Stimulated activated CD8-positive, alpha-beta memory T cell treated with anti-CD3 and anti-CD28 coated beads, Interleukin-4, amount 100 ng/mL, for 1 hour (primary cell): ENCODE data around the gene GSK3B.
A peak's percentile ranks its signal among the peaks of the same experiment; 100 is the strongest.

Source experiments
- DNase-seq, 2 donors: peaks; one replicate each; pipeline ENCODE4 v3.0.0-alpha.2; 2020; ENCODE audit warnings: low read depth in 2 of 2, low spot score in 1 of 2

Gene GSK3B

DNA sequence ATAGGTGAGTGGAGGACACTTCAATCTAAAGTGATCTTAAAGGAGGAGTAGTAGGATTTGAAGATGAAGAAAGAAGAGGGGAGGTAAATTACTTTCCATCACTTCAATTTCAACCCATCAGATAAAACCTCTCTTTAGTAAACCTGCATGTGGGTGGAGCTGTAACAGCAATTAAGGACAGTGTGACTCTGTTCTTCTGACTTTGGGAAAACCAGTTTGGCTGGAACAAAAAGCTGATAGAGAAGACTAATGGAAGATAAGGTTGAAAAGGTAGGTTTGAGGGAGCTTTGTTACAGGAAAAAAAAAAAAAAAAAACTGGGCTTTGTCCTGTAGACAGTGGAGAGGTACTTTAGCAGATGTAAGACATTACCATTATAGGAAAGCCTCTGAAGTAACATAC is 4.5 kb upstream of the GSK3B start:
- no peak for DNase-seq

DNA sequence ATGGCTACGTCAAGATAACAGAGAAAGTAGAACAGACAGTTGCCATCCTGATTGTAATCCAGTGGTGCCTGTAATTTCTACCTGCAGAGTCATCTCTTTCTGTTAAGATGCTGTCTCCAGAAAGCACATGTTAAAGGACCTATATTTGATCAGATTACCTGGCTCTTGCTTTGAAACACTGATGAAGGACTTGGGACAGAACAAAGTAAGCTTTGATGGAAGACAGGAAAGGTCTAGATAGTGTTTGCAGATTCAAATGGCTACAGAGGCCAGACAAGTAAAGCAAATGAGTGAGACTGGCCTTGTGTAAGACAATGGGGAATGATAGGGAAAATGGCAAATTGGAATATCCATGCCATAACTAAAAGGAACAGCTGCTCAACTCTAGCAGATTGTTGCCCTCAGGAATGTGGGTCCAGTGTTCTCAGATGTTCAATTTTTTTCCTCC is 1.8 kb upstream of the GSK3B start:
- no peak for DNase-seq

DNA sequence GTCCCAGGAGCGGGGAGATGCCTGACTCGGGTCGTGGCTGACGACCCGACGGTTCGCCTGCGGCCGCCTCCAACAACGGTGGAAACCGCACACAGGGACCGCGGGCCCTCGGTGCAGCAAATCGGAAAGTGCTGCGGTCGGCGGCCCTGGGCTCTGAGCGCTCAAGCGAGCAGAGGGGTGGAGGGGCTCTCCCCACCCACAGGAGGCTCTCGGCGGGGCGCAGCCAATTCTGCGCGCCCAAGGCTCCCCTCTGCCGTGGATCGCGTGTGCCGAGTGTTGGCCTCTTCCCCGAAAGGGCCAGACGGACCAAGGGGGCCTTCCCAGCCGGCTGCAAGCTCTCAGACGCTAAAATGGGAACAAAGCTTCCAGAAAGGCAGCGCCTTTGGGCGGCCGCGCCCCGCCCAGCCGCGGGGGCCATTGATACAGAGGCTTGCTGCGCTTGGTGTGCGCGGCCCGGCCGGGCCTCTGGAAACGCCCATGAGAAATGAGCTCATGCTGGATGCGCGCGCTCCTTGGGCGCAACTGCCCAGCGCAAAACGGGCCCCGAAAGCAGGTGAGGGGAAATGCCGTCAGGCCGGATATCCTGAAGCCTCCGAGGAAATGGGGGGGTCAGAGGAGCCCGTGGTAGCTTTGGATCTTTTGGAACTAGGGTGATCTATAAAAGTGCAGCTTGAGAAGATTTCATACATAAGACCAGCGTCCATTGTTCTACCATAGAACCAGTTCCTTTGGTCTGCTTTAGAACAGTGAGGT is 1.2 kb upstream of the GSK3B start:
- DNase-seq: peak; percentile 47 to 65

DNA sequence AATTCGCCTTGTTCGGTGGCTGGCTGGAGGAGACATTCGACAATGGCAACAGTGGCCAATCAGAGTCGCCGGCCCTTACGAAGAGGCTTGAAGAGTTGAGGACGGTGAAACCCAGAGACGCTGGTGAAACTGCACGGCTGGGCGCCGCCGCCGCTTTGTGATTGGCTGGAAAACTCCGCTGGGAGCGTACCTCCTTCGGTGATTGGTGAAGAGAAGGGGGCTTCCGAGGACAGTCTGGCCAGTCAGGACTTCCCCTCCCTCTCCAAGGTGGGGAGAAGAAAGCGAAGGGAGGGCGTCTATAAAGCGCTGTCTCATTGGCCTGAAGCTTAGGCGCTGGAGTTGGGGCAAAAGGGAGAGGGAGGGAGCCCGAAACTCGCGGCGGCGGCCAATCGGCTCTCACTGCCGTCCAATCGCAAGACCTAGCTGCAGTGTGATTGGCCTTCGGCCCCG is 554 bp upstream of the GSK3B start:
- peak in 1 of 2 donors; percentile 97 for DNase-seq

DNA sequence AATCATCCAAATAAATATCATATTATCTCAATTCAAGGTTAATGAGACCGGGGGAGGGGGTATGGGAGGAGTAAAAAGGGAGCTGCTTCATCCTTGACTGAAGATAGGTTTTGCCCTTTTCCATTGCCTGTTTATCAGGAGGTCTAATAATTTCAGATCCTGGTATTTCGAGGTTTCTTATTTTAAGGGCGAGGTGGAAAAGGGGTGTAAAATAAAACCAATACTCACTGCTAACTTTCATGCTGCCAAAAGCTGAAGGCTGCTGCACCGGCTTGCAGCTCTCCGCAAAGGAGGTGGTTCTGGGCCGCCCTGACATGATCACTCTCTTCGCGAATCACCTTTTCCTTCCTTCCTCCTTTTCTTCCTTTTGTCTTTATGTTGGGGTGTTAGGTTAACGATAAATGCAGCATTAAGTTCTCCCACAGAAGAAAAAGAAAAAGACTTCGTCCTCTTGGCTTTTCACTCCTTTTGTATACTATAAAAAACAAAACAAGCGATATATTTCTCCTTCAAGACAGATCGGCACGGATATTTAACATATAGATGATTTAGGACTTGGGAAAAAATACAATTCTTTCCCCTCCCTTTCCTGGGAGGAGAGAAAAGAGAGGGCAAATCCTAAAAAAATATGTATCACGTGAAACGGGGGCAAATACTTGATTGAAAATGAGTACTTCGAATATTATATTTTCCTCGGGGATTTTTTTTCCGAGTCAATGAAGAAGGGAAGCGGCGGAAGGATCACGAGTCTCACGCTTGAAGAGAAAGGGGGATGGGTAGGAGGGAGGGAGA is 932 bp downstream of the GSK3B start:
- no peak for DNase-seq

DNA sequence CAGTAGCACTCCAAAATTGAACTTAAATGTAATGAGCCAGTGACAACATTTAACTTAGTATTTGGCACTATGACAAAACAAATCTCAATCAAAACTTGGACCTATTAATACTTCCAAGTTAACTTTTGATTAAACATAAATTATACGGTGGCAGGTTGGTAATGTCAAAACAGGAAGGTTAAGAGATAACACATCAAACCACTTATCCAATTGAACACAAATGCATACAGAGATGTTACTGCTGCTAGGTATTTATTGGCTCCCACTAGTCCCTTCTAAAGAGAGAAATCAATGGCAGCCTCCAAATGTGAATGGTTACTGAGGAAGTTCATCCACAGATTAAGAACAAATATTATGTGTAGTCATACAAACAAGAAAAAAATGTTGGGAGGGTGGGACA is 1.8 kb downstream of the GSK3B start:
- DNase-seq: no peak

DNA sequence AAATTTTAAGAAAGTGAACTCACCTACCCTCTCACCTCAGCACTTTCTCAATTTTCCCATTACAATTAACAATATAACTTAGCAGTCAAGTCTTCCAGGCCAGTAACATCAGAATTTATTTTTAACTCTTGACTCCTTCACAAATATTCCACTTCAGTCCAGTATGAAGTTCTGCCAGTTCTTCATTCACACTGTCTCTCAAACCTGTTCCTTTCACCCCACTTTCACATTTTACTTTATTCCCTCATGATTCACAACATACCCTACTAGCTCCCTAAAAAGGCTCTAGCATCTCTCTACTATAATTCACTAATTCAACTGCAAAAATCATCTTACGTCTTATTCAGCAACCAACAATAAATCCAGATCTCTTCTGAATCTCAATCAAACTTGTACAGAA is 3.8 kb downstream of the GSK3B start:
- DNase-seq: no peak

DNA sequence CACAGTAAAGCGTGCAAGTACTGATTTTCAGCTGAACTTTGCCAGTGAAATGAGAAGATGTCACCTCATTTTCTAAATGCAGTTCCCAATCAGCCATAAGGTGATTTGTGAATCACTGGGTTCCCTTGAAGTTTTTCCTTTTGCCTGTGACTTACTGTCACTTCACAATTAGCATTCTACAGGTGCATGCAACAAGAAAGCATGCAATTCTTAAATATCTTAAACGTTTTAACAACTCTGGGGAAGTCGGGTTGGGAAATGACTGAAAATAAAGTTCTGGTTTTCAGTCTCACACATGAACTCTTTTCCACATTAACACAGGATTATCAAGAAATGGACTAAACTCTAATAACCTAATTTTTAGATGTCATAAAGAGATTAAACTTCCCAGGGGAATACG is 5.2 kb downstream of the GSK3B start:
- no peak for DNase-seq

GRCh38 chr3:120088622-120089021 is 5.6 kb downstream of the GSK3B start:
- no peak for DNase-seq

GRCh38 chr3:120081719-120082118 is 12.5 kb downstream of the GSK3B start:
- no peak for DNase-seq

GRCh38 chr3:120080836-120081235 is 13.4 kb downstream of the GSK3B start:
- no peak for DNase-seq

DNA sequence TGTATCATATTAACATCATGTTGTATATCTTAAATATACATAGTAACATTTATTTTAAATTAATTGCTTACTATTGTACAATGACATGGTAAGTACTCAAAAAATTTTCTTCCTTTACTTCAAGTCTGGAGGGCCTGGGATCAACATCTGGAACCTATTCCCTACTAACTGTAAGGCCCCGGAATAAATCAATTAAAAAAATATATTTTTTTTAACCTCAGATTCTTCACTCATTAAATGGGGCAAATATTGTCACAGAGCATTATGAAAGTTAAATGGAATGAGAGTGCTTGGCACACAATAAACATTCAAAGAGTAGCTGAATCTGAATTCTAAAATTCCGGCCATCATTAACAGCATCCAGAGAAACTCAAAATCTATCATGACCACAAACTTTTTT is 16.5 kb downstream of the GSK3B start:
- DNase-seq: no peak

DNA sequence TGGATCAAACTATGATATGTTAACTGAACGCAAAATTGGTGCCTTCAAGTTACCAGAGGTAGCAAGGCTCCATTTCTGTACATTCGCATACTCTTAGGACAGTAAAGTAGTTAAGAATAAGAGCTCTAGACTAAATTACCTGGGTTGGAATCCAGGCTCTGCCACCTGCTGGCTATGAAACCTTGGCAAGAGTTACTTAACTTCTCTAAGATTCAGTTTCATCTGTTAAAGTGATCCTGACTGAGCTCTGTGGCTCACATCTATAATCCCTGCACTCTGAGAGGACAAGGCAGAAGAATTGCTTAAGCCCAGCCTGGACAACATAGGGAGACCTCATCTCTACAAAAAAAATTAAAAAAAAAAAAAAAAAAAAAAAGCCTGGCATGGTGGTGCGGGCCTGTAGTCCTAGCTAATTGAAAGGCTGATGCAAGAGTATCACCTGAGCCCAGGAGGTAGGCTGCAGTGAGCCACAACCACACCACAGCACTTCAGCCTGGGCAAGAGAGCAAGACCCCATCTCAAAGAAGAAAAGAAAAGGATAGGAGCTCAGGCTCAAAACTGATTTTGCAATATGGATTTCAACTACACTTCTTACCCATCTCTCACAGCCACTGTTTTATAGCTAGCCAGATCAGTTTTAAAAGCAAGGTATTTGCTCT is 21.3 kb downstream of the GSK3B start:
- no peak for DNase-seq

- no peak for DNase-seq
Observed at GRCh38 chr3:120071259-120071658, 23.0 kb downstream of the GSK3B start.

GRCh38 chr3:120070263-120070981 is 23.8 kb downstream of the GSK3B start:
- no peak for DNase-seq

GRCh38 chr3:120067083-120067482 is 27.2 kb downstream of the GSK3B start:
- DNase-seq: no peak

DNA sequence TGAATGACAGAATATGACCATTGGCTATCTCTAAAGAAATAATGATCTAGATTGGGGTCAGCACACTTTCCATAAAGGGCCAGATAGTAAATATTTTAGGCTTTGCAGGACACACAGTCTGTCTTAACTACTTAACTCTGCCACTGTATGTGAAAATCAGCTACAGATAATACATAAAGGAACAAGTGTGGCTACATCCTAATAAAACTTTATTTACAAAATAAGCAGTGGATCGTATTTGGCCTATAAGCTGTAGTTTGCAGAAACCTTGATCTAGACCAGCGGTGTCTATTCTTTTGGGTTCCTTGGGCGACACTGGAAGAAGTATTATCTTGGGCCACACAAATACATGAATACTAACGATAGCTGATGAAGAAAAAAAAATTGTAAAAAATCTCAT is 27.6 kb downstream of the GSK3B start:
- no peak for DNase-seq

DNA sequence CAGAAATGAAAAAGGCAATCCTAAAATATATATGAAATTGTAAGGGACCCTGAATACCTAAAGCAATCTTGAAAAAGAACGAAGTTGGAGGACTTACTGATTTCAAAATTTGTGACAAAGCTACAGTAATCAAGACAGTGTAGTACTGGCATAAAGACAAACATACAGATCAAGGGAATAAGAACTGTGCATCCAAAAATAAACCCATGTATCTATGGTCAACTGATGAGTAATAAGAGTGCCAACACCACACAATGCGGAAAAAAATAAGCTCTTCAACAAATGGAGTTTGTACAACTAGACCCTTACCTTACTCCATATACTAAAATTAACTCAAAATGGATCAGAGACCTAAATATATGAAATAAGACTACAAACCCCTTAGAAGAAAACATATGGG is 29.6 kb downstream of the GSK3B start:
- no peak for DNase-seq

DNA sequence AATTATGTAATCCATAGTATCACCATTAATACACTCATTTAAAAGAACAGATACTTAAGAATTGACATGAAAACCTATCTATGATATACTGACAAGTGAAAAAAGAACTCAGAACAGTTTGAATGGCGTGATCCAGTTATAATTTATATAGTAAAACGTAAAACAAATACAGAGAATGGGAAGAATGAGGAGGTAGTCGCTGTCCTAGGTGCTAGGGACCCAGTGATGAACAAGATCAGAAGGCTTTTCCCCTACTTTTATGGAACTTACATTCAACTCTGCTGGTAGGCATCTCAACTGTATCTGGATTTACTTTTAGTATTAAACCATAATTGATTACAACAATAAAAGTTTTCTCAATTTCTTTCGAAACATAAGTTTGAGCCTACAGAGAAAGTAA is 31.8 kb downstream of the GSK3B start:
- DNase-seq: no peak

DNA sequence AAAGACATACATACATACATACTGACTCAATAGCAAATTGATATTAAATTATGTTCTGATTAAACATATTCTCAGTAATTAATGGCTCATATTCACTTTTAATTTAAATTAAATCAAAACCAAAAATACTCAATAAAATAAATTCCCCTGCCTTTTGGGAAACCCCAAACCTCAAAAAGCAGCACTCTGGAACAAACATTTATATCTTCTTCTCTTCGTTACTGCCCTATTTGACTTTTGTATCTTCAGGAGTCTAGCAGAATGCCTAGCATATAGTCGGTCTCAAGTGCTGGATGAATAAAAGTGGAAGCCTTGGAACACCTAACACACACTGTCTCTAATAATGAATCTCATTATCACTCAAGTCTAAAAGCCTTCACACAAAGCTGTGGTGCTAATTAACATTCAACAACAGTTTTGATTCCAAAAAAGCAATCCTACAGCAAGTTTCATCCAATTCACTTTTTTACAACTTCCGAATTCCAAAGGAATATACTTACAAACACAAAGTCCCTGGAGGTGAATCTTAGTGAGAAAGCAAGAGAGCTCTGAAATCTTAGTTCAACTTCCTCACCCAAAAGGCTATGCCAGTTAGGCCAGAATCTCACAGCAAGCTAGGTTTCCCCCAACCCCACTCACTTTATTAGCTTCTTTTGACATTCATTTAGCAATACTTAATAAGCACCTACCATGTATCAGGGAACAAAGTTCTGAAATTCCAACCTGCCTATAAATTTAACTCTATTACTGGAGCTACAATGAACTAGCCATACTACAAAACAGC is 35.0 kb downstream of the GSK3B start:
- no peak for DNase-seq

GRCh38 chr3:120057626-120058025 is 36.6 kb downstream of the GSK3B start:
- DNase-seq: no peak
